HG02798 (cell line): ENCODE results near the gene CHCHD3.

ENCODE experiments used
- ATAC-seq: cut with Tn5 transposase; IDR thresholded peaks from one replicate; pipeline ENCODE4 v1.9.1; 2021; ENCODE audit warnings: mild to moderate bottlenecking; ENCODE audit not compliant: unreplicated experiment, poor library complexity

CHCHD3 gene

GRCh38 chr7:132877573-132877972 is 204.3 kb downstream of the CHCHD3 start:
- ATAC-seq, result no peak

DNA sequence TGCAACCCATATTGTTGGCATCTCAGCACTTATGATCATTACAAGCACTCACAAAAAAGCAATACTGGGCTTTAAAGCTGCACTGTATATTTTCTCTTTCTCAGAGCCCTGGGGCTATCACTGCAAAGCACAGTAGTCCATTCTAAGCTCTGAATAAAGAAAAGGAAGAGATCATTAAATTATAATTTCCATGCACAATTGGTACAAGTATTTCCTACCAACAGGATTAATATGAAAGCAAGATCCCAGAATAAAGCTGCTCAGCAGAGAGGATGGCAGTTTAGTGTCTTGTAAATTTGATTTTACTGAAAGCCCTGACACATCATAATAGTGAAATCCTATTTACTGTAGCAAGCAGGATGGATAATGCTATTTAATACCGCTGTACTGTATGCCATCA is 205.3 kb downstream of the CHCHD3 start:
- no peak for ATAC-seq

GRCh38 chr7:132872034-132872433 is 209.9 kb downstream of the CHCHD3 start:
- no peak for ATAC-seq

DNA sequence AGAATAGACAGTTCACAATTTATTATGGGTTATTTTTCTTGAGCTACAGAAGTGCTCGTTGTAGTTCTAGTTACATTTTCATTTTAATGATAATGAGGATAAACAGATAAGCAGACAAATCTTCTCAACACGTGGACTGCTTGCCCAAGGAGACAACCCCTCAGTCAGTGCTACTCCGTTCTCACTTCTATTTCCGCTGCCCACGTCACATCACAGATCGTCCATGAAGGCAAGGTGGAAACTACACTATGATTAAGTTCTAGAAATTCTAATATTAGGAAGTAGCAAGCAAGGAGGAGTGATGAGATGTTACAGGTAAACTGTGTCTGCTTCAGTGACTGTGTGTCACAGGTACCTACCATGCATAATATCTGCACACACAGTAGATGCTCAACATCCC is 210.5 kb downstream of the CHCHD3 start:
- peak; percentile 67 for ATAC-seq

GRCh38 chr7:132869166-132869861 is 212.6 kb downstream of the CHCHD3 start:
- ATAC-seq, result no peak

GRCh38 chr7:132866551-132866950 is 215.3 kb downstream of the CHCHD3 start:
- no peak for ATAC-seq

DNA sequence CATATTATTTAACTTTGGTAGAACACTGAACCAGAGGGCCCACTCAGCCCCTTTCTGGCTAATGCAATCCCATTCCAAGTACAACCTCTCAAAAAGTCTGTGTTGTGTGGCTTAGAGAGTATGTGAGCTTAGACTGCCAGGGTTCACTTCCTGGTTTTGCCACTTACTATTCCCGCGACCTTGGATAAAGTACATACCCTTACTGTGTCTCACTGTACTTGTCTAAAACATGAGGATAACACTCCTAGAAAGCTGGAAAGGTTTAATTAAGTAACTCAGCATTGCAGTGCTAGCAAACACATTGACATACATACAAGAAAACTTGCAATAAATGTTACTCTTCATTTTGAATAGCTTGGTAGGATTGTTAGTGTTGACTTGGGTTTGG is 215.8 kb downstream of the CHCHD3 start:
- ATAC-seq, result no peak

- ATAC-seq, result no peak
Observed at GRCh38 chr7:132865366-132866143, 216.3 kb downstream of the CHCHD3 start.

GRCh38 chr7:132861940-132862554 is 219.8 kb downstream of the CHCHD3 start:
- ATAC-seq, result no peak

- no peak for ATAC-seq
Observed at GRCh38 chr7:132861424-132861823, 220.5 kb downstream of the CHCHD3 start.

- ATAC-seq, result no peak
Observed at GRCh38 chr7:132859199-132859598, 222.7 kb downstream of the CHCHD3 start.

DNA sequence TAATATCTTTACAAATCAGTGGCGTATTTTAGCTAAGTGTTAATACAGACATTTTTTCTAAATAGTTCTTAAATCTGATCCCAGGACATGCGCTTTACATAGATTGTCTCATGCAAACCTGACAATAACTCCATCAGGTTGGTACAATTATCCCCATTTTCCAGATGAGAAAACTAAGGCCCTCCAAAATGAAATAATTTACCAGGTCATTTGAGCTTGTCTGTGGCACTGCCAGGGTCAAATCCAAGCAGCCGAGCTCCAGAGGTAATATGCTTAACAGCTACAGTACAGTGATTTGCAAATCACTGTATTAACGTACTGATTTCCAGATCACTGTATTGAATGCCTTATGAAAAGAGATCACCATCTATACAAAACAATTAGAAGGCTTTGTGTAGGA is 223.1 kb downstream of the CHCHD3 start:
- ATAC-seq, result no peak

DNA sequence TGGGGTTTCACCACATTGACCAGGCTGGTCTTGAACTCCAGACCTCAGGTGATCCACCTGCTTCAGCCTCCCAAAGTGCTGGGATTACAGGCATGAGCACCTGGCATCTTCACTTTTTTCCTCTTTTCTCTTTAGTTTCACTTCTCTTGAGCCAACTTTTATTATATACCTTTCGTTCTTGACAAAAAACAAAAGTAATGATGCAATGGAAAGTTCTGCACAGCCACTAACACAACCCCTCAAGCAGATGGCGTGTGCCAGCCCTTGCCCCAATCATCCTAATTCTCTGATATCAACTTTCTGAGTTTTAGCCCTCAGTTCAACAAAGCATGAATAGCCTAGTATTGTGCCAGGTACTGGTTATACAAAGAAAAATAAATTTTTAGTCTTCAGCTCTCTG is 223.6 kb downstream of the CHCHD3 start:
- ATAC-seq, result no peak

DNA sequence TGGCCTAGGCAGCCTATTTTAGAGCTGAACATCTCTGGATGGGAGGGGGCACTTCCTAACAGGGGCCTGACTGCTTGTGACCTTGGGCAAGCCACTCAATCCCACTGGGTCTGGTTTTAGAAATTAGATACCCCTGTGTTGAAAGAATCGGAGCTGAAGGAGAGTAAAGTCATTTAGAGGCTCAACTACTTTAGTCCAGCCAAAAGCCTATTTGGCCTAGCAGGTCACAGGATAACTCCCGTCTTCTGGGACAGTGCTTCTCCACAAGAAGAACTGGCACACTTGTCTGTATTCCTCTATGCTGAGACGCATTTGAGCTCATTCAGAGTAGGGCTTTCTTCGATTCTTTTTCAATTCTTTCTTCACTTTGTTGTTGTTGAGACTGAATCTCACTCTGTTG is 224.2 kb downstream of the CHCHD3 start:
- ATAC-seq, result no peak

DNA sequence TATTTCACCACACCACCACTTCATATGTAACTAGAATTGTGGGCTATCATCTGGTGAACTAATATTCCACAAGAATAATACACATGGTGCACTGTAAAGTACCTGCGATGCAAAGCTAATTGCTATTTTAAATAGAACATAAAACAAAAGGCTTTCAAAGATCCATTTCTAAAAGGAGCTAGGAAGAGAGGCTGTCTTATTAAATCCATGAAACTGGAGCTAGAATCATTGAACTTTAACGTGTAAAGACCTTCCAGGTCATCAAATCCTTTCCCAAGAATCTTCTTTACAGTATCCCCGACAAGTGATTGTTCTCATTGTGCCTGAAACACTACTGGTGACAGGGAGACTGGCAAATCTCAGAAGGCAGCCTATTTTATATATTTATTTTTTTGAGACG is 224.9 kb downstream of the CHCHD3 start:
- no peak for ATAC-seq

GRCh38 chr7:132856416-132856815 is 225.5 kb downstream of the CHCHD3 start:
- ATAC-seq, result no peak

GRCh38 chr7:132855901-132856300 is 226.0 kb downstream of the CHCHD3 start:
- ATAC-seq, result no peak

DNA sequence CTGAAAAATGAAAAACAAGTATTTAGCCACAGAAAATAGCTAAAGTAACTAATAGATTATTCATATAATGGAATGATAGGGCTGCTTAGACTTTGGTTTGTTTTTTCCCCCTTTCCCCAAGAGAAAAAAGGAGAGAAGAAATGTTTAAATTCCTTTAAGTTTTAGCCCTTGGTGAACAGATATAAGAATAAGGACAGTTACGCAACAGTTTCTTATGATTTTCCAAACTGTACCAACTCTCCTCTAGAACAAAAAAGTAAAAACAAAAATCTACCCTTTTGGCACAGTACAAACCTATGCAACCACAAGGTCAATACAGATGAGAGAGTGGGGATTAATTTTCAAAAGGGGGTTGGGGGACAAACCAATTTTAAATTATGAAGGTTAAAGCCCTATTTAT is 227.7 kb downstream of the CHCHD3 start:
- ATAC-seq, result no peak

DNA sequence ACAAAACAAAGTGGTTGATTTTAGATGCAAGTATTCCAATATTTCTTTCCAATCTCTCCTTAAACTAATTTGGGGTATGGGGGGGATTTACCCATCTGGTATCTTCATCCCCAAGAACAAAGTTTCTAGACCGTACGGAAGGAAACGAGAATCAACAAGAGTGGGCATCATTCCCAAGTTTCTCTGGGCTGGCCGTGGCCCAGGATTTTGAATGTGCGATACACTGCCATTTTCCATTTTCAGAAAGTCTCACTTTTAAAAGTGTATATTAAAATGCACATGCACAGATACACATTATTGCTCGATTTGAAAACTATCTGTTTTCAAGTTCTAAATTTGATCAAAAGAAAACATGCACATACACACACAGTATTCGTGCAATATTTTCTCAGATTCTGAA is 234.5 kb downstream of the CHCHD3 start:
- no peak for ATAC-seq

DNA sequence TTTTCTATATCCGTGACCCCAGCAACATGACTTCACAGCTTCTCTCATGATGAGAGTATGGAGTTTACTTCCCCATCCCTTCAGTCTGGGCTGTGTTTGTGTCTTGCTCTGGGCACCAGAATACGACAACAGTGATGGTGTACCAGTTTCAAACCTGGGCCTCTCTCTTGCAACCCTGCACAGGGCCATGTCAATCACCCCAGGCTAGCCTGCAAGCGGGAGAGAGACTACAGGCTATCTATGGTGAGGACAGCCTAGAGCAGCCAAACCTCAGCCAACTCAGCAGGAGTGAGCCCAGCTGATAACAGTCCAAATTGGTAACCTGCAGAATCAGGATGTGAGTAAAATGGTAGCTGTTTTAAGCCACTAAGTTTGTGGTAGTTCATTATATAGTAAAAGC is 235.8 kb downstream of the CHCHD3 start:
- no peak for ATAC-seq

DNA sequence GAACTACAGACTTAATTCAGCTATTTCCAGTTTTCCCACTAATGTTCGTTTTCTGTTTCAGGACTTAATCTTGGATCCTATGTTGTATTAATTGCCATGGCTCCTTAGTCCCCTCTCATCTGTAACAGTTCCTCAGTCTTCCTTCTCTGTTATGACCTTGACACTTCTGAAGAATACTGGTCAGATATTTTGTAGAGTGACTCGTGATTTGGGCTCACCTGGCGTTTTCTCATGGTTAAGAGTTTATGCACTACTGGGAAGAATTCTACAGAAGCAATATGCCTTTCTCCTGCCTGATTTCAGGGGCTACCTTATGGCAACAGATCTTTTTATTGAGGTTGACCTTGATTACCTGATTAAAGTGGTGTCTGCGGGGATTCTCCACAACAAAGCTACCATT is 239.4 kb downstream of the CHCHD3 start:
- no peak for ATAC-seq

DNA sequence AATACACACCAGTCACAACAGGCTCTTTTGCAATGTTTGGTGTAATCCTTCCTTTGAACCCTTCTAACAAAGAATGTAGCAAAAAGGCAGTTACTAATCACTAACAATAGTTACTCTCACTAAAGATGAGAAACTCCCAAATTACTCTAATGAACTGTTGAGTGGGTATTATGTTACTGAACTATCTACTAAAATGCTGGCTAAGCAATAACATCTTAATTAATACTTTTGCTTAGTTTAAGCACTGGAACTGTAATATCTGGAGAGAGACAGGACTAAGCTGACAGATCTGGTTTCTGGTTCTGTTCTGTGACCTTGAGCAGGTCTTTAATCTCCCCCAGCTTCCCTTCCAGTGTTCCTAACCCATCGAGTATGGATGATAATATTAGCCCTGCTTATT is 241.7 kb downstream of the CHCHD3 start:
- ATAC-seq, result no peak
